Measurements from ENCODE around the gene JPH4.

GRCh38 chr14:23523229-23524016, 55.2 kb downstream of the JPH4 start:
- TF ChIP-seq CTCF (conservative IDR thresholded peaks at IDR 0.05) (no peak), ZFX (IDR thresholded peaks at IDR 0.05) (no peak)
